Measurements from ENCODE around the gene PGLYRP4. TPM values are rescaled to one million over a fixed set of nuclear protein-coding genes. Genes with fewer than 3 reads are reported as not detected.
"Not testable (repeated sequence)": the region's sequence is repeated elsewhere in the genome, so short reads cannot be mapped to it uniquely, and the experiment has no call there.

PGLYRP4 gene
- total RNA-seq, 2 experiments from 2014 or later: not detected

DNA sequence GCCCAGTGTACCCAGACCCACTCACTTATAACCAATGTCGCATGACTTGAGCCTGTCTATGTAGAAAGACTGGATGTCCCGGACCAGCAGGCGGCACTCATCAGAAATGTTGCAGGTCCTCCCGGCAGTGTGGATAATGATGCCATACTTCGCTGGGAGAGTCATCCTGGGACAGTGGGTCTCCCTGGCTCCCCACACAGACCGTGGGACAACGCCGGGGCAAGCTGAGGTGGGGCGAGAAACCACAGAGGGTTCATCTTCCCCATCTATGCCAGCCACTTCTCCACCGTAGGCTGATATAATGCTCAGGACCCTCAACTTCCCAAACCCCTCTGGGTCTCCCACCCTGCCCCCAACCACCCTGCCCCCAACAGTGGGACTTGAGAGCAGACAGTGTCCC is 8.3 kb downstream of the PGLYRP4 start:
- H3K9me3 Mint-ChIP-seq: no peaks in the 10 kb centered on the region
- H3K27me3 Mint-ChIP-seq: peaks cover 7% of the 10 kb centered on the region
- CTCF ChIA-PET: no interaction called here
- intact Hi-C loops (cut with micrococcal nuclease): no loop called here
- H3K36me3 Mint-ChIP-seq: no peaks in the 10 kb centered on the region
- H3K27ac Mint-ChIP-seq: no peak overlapping the region
- no peak overlapping the region for H3K4me3 Mint-ChIP-seq
- DNase-seq: no peak
- peaks cover 24% of the 10 kb centered on the region for H3K4me1 Mint-ChIP-seq (ENCODE audit: low read depth)
- POLR2A ChIA-PET: no interaction called here

DNA sequence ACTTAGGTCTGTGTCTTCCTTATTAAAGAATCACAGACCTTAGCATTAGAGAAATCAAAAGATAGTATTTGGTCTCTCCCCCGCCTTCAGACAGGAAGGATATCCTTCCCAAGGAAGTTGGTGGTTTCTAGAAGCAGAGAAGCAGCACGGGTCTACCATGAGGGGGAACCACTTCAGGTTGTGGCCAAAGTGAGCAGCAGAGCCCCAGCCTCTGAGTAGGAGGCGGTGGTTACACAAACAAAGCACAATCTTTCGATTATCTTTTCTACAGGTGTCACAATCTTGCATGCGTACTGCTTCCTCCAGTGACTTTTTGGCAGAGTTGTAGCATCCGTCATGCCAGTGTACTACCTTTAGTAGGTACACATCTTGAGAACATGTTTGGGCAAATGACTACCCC is 8.8 kb downstream of the PGLYRP4 start:
- Mint-ChIP-seq H3K27me3 (peaks cover 7% of the 10 kb centered on the region), H3K4me3 (no peak overlapping the region), H3K36me3 (no peaks in the 10 kb centered on the region), H3K27ac (no peak overlapping the region), H3K9me3 (no peaks in the 10 kb centered on the region), H3K4me1 (ENCODE audit: low read depth) (peaks cover 22% of the 10 kb centered on the region)
- ChIA-PET POLR2A (no interaction called here), CTCF (no interaction called here)
- DNase-seq: no peak
- intact Hi-C loops (cut with micrococcal nuclease): no loop called here

DNA sequence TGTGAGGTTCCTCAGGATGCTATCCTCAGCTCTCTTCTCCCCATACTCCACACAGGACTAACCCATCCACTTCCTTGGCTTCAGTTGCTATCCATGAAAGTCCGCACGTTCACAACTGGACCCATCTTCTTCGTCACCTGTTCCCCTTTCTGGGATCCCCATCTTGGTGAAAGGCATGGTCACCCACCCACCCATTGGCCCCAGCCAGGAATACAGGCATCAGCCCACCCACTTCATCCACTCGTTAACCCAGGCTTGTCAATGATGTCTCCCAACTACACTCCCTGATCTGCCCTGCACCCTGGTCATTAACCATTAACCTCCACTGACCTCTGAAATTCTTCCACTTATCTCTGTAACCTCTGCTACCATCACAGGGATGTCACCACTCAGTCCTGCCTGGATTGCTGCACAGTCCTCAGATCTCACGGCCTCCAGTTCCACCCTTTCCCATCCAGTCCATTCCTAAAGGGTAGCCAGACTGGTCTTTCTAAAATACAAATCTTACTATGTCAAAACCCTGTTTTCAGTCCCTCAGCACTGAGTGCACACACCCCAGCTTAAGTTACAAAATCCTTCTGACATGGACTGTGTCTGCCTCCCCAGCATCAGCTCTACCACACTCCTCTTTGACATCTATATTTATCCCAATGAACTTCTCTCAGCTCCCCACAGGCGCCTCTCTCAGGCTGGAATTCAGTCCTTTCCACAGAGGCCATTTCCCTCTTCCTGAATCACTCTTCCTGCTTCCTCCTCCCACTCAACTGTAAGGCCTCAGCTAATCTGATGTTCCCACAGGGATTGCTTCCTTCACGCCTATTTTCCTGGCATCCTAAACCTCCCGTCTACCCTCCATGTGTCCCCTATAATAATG is 10.4 kb downstream of the PGLYRP4 start:
- H3K27ac Mint-ChIP-seq: no peak overlapping the region
- H3K9me3 Mint-ChIP-seq: no peaks in the 10 kb centered on the region

DNA sequence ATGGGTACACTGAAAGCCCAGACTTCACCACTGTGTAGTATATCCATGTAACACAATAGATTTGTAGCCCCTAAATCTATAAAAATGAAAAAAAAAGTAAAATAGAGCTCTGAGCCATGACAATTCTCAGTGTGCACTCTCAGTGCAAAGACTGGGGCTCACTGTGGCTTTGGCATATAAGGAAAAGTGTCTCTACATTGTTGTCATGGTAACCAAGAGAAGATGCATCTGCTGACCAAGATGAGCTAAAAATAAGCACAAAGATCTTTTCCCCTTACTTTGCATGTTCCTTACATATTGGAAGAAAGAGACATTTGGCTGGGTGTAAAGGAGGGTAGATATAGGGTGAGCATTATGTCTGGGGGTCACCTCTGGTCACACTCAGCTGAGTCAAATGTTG is 12.0 kb downstream of the PGLYRP4 start:
- CTCF ChIA-PET: no interaction called here

More for the DNA sequence above, 10.4 kb downstream of the PGLYRP4 start:
- Mint-ChIP-seq H3K27me3 (peaks cover 2% of the 10 kb centered on the region), H3K4me3 (no peak overlapping the region), H3K36me3 (no peaks in the 10 kb centered on the region), H3K4me1 (ENCODE audit: low read depth) (peaks cover 12% of the 10 kb centered on the region)
- CTCF ChIA-PET: interaction anchor here (1.3 kb wide), 1 partner anchor 15 kb away, joined by 3 read pairs; no protein-coding TSS in a partner anchor
- intact Hi-C loops (cut with micrococcal nuclease): no loop called here
- DNase-seq: no peak
- POLR2A ChIA-PET: no interaction called here

DNA sequence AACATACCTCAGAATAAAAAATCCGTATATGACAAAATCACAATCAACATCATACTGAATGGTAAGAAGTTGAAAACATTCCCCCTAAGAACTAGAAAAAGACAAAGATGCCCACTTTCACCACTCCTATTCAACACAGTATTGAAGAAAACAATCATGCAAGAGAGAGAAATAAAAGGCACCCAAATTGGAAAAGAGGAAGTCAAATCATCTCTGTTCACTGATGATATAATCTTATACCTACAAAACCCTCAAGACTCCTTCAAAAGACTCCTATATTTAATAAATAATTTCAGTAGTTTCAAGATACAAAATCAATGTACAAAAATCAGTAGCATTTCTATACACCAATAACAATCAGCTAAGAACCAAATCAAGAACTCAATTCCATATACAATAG is 14.7 kb downstream of the PGLYRP4 start:
- H3K4me3 Mint-ChIP-seq: no peak overlapping the region
- peaks cover 10% of the 10 kb centered on the region for H3K9me3 Mint-ChIP-seq
- H3K27ac Mint-ChIP-seq: no peak overlapping the region
- no peaks in the 10 kb centered on the region for H3K4me1 Mint-ChIP-seq (ENCODE audit: low read depth)
- DNase-seq: no peak
- peaks cover 13% of the 10 kb centered on the region for H3K27me3 Mint-ChIP-seq
- ChIA-PET CTCF (no interaction called here), POLR2A (no interaction called here)
- no peaks in the 10 kb centered on the region for H3K36me3 Mint-ChIP-seq
- intact Hi-C loops (cut with micrococcal nuclease): no loop called here

More for the DNA sequence above, 12.0 kb downstream of the PGLYRP4 start:
- intact Hi-C loops (cut with micrococcal nuclease): no loop called here
- Mint-ChIP-seq H3K9me3 (peaks cover 6% of the 10 kb centered on the region), H3K36me3 (no peaks in the 10 kb centered on the region), H3K27ac (no peak overlapping the region), H3K4me1 (ENCODE audit: low read depth) (peaks cover 12% of the 10 kb centered on the region), H3K4me3 (no peak overlapping the region), H3K27me3 (no peaks in the 10 kb centered on the region)
- DNase-seq: no peak
- POLR2A ChIA-PET: no interaction called here

DNA sequence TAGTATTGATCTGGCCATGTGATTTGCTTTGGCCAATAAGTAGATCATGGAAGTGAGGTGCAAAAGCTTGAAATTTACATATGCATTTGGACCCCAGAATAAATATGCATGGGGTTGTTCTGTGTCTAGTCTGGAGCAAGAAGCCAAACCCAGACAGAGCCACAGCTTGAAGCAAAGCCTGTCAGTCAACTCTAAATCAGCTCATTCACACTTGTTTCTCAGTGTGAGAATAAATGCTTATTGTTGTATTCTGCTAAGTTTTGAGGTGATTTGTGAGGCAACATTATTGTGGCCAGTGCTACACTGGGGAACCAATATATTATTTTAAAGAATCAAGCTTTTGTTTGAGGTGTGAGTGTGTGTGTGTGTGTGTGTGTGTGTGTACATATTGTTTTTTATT is 23.7 kb downstream of the PGLYRP4 start:
- Mint-ChIP-seq H3K4me3 (no peak overlapping the region), H3K27ac (no peak overlapping the region), H3K4me1 (ENCODE audit: low read depth) (no peaks in the 10 kb centered on the region), H3K27me3 (peaks cover 16% of the 10 kb centered on the region), H3K36me3 (no peaks in the 10 kb centered on the region), H3K9me3 (peaks cover 22% of the 10 kb centered on the region)
- ChIA-PET POLR2A (no interaction called here), CTCF (no interaction called here)
- intact Hi-C loops (cut with micrococcal nuclease): no loop called here
- DNase-seq: no peak

DNA sequence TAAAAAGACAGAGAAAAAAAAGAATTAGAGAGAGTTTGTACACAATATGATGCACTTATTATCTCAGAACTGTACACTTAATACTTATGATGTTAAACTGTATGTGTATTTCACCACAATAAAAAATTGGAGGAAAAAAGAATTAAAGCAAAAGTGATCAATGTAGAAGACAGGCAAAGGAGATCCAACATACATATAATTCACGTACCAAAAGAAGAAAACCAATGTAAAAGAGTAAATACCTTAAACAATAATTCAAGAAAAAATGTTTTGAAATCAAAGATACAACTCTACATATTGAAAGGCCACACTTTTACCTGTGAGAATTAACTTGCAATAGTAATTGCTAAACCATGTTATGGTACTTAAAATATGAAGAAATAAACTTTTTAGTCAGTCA is 26.1 kb downstream of the PGLYRP4 start:
- intact Hi-C loops (cut with micrococcal nuclease): no loop called here
- Mint-ChIP-seq H3K4me3 (no peak overlapping the region), H3K27me3 (peaks cover 14% of the 10 kb centered on the region), H3K36me3 (no peaks in the 10 kb centered on the region), H3K9me3 (peaks cover 19% of the 10 kb centered on the region), H3K4me1 (ENCODE audit: low read depth) (no peaks in the 10 kb centered on the region), H3K27ac (no peak overlapping the region)
- ChIA-PET POLR2A (no interaction called here), CTCF (no interaction called here)
- no peak for DNase-seq

DNA sequence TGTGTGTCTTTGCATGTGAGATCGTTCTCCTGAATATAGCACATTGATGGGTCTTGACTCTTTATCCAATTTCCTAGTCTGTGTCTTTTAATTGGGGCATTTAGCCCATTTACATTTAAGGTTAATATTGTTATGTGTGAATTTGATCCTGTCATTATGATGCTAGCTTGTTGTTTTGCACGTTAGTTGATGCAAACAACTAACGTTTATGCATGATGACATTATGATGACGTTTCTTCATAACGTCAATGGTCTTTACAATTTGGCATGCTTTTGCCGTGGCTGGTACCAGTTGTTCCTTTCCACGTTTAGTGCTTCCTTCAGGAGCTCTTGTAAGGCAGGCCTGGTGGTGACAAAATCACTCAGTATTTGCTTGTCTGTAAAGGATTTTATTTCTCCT is 30.5 kb downstream of the PGLYRP4 start:
- H3K36me3 Mint-ChIP-seq; POLR2A ChIA-PET; H3K4me3 Mint-ChIP-seq; DNase-seq; CTCF ChIA-PET; H3K4me1 Mint-ChIP-seq (ENCODE audit: low read depth); H3K27ac Mint-ChIP-seq; intact Hi-C loops (cut with micrococcal nuclease): not testable (repeated sequence)
- peaks cover 15% of the 10 kb centered on the region for H3K27me3 Mint-ChIP-seq
- H3K9me3 Mint-ChIP-seq: peaks cover 16% of the 10 kb centered on the region

DNA sequence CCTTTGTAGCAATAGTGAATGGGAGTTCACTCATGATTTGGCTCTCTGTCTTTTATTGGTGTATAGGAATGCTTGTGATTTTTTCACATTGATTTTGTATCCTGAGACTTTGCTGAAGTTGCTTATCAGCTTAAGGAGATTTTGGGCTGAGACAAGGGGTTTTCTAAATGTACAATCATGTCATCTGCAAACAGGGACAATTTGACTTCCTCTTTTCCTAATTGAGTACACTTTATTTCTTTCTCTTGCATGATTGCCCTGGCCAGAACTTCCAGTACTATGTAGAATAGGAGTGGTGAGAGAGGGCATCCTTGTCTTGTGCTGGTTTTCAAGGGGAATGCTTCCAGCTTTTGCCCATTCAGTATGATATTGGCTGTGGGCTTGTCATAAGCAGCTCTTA is 32.6 kb downstream of the PGLYRP4 start:
- H3K4me1 Mint-ChIP-seq (ENCODE audit: low read depth); POLR2A ChIA-PET; H3K36me3 Mint-ChIP-seq; intact Hi-C loops (cut with micrococcal nuclease); H3K27ac Mint-ChIP-seq; DNase-seq; CTCF ChIA-PET; H3K4me3 Mint-ChIP-seq; H3K9me3 Mint-ChIP-seq: not testable (repeated sequence)
- peaks cover 14% of the 10 kb centered on the region for H3K27me3 Mint-ChIP-seq

DNA sequence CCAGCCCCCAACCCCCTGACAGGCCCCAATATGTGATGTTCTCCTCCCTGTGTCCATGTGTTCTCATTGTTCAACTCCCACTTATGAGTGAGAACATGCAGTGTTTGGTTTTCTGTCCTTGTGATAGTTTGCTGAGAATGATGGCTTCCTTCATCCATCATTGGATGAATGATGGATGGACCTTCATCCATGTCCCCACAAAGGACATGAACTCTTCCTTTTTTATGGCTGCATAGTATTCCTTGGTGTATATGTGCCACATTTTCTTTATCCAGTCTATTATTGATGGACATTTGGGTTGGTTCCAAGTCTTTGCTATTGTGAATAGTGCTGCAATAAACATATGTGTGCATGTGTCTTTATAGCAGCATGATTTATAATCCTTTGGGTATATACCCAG is 34.3 kb downstream of the PGLYRP4 start:
- H3K27me3 Mint-ChIP-seq; POLR2A ChIA-PET; H3K27ac Mint-ChIP-seq; H3K9me3 Mint-ChIP-seq; H3K36me3 Mint-ChIP-seq; DNase-seq; H3K4me1 Mint-ChIP-seq (ENCODE audit: low read depth); H3K4me3 Mint-ChIP-seq; CTCF ChIA-PET; intact Hi-C loops (cut with micrococcal nuclease): not testable (repeated sequence)

DNA sequence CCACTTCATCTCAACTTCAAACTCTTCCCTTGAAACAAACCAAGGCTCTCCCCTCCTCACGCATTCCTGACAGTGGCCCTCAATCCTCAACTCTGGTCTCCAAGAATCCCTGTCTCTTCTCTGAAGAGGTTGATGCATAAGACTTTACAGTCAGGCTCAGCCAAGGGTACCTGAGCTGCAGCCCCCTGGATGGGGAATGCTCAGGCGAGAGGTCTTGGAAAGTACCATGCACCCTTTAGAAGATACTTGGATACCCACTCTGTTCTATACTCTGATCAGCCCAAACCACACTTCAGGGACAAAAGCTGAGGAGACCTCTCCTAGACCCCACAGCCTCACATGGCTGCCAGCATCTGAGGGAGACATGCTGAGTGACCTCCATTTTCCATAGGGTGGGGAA is 35.4 kb downstream of the PGLYRP4 start:
- ChIA-PET CTCF (interaction anchor here (1.1 kb wide), 1 partner anchor 39 kb away, joined by 3 read pairs; no protein-coding TSS in a partner anchor), POLR2A (no interaction called here)
- Mint-ChIP-seq H3K27ac (no peak overlapping the region), H3K36me3 (no peaks in the 10 kb centered on the region), H3K9me3 (peaks cover 2% of the 10 kb centered on the region), H3K27me3 (peaks cover 6% of the 10 kb centered on the region), H3K4me1 (ENCODE audit: low read depth) (no peaks in the 10 kb centered on the region), H3K4me3 (no peak overlapping the region)
- intact Hi-C loops (cut with micrococcal nuclease): no loop called here
- no peak for DNase-seq

DNA sequence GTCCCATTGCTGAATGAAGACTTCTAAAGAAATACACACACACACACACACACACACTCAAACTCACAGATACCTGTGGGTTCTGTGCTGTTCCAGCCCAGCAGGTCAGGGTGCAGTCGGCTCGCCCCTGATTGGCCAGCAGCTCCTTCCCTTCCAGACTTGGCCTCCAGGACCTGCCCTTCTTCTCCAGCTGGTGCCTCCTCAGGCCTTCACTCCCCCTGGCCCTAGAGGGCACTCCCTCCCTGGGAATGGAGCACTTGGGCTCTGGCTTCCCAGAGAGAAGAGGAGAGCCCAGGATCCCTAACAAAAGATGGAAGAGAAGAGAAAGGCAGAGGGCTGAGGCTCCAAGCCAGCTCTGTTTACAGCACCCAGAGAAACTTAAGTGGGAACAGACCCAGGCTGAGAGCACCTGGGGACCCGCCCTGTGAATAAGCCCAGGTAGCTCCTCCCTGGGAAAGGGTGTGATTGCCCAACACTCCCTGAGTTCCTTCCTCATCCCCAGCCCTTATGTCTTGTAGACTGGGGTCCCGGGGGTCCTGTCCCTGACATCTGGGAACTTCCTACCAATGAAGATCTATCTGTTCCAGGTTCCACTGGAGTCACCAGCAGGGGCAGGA is 36.0 kb downstream of the PGLYRP4 start, which contains the start of gene PGLYRP3:
TSS of gene PGLYRP3 (minus strand) at position 383 of the 617 bp plus-strand sequence. CDS start 2,287 bp downstream, outside the sequence.
- no peak within 1 kb of the TSS for H3K27ac Mint-ChIP-seq
- DNase-seq: no peak
- no peaks in the 10 kb centered on the region for H3K4me1 Mint-ChIP-seq (ENCODE audit: low read depth)
- POLR2A ChIA-PET: no interaction called here
- no peak within 1 kb of the TSS for H3K4me3 Mint-ChIP-seq
- peaks cover 2% of the 10 kb centered on the region for H3K9me3 Mint-ChIP-seq
- H3K27me3 Mint-ChIP-seq: peaks cover 7% of the 10 kb centered on the region
- CTCF ChIA-PET: interaction anchor here (1.1 kb wide), 1 partner anchor 40 kb away, joined by 3 read pairs; no protein-coding TSS in a partner anchor
- no peaks in the 10 kb centered on the region for H3K36me3 Mint-ChIP-seq
- intact Hi-C loops (cut with micrococcal nuclease): no loop called here

DNA sequence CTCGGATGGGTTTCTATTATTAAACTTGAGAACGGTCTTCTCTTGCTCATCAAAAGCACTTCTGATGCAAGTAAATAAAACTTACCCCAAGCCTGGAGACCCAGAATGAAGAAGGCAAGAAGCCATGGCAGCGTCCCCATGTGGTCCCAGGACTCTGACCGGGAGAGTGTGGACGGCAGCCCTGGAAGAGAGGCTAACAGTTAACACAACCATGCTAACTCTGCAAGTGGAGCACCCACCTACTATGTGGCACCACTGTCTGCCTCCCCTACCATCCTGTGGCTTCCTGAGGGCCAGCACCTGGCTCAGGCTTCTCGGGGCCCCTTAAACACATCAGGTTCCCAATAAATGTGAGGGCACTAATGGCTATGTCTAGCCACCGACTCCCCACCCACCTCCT is 38.1 kb downstream of the PGLYRP4 start:
- Mint-ChIP-seq H3K4me1 (ENCODE audit: low read depth) (no peaks in the 10 kb centered on the region), H3K36me3 (no peaks in the 10 kb centered on the region), H3K9me3 (peaks cover under 1% of the 10 kb centered on the region), H3K4me3 (no peak overlapping the region), H3K27ac (no peak overlapping the region), H3K27me3 (peaks cover 7% of the 10 kb centered on the region)
- ChIA-PET POLR2A (no interaction called here), CTCF (no interaction called here)
- intact Hi-C loops (cut with micrococcal nuclease): no loop called here
- no peak for DNase-seq
